Measurements from ENCODE around the gene TMEM63C.

GRCh38 chr14:77206877-77207389, 25.3 kb downstream of the TMEM63C start:
- no peak for TF ChIP-seq POLR2A (IDR thresholded peaks at IDR 0.05; ENCODE audit: low read depth, low read length)
- TF ChIP-seq POLR2AphosphoS5 (IDR thresholded peaks at IDR 0.05; ENCODE audit: low read depth, low read length) = no peak
- TF ChIP-seq TAF1 (IDR thresholded peaks at IDR 0.05; ENCODE audit: borderline replicate concordance, low read depth, low read length) = no peak
